AG10803 (cell line): ENCODE results near the gene XPO4.

Source experiments
- DNase-seq: peaks from one replicate; pipeline ENCODE4 v3.0.0; 2010; ENCODE audit warnings: low read depth
- H3K4me3 ChIP-seq: 2 replicates; pipeline ENCODE4 v1.5.1; 2011; ENCODE audit warnings: mild to moderate bottlenecking, low read length, control low read depth
- CTCF ChIP-seq: conservative IDR thresholded peaks from 2 replicates; pipeline ENCODE4 v1.5.1; 2011; ENCODE audit warnings: mild to moderate bottlenecking, low read length, control low read depth, inconsistent platforms

Gene XPO4

GRCh38 chr13:20727856-20728255 lies 174.7 kb downstream of the XPO4 start:
- no peak for TF ChIP-seq CTCF
- no peak for DNase-seq
- H3K4me3 ChIP-seq = no peak overlapping the region
